Body of pancreas (tissue), 4 donors: ENCODE results near the gene CD209.

ENCODE experiments used
- POLR2A ChIP-seq, 3 donors: fragments of 450-650 bp; IDR thresholded peaks; one replicate each; pipeline ENCODE4 v1.6.1; 2016; ENCODE audit warnings: antibody characterized with exemption in 3 of 3, mild to moderate bottlenecking in 2 of 3
- TF ChIP-seq, protein P1 (sequence below), 7 experiments: fragments of 450-650 bp in 4 of 7; fragments of 200-600 bp in 3 of 7; sonication (generic) in 3 of 7; IDR thresholded peaks; one replicate each; pipeline ENCODE4 v1.5.1; 2016 to 2019; ENCODE audit warnings: antibody characterized with exemption in 7 of 7

DNA sequence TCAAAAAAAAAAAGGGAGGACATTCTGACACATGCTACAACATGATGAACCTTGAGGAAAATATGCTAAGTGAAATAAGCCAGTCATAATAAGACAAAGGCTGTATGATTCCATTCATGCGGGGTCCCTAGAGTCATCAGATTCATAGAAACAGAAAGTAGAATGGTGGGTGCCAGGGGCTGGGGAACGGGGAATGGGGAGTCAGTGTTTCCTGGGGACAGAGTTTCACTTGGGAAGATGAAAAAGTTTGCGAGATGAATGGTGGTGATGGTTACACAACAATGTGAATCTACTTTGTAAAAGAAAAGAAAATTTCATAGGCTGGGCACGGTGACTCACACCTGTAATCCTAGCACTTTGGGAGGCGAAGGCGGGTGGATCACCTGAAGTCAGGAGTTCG is 9.3 kb downstream of the CD209 start:
- TF ChIP-seq, protein P1, sequence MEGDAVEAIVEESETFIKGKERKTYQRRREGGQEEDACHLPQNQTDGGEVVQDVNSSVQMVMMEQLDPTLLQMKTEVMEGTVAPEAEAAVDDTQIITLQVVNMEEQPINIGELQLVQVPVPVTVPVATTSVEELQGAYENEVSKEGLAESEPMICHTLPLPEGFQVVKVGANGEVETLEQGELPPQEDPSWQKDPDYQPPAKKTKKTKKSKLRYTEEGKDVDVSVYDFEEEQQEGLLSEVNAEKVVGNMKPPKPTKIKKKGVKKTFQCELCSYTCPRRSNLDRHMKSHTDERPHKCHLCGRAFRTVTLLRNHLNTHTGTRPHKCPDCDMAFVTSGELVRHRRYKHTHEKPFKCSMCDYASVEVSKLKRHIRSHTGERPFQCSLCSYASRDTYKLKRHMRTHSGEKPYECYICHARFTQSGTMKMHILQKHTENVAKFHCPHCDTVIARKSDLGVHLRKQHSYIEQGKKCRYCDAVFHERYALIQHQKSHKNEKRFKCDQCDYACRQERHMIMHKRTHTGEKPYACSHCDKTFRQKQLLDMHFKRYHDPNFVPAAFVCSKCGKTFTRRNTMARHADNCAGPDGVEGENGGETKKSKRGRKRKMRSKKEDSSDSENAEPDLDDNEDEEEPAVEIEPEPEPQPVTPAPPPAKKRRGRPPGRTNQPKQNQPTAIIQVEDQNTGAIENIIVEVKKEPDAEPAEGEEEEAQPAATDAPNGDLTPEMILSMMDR (IDR thresholded peaks at IDR 0.05): no peak
- TF ChIP-seq POLR2A (IDR thresholded peaks at IDR 0.05): no peak
